GM20431 (cell line): ENCODE results near the gene CYRIA.

Experiments
- in situ Hi-C: fragments of 300-500 bp; cut with MseI, MboI; formaldehyde crosslinking; loops from one replicate; pipeline ENCODE4 v1.15.0; 2020; ENCODE audit warnings: low sequenced_read_pairs; ENCODE audit not compliant: unreplicated experiment

CYRIA gene

DNA sequence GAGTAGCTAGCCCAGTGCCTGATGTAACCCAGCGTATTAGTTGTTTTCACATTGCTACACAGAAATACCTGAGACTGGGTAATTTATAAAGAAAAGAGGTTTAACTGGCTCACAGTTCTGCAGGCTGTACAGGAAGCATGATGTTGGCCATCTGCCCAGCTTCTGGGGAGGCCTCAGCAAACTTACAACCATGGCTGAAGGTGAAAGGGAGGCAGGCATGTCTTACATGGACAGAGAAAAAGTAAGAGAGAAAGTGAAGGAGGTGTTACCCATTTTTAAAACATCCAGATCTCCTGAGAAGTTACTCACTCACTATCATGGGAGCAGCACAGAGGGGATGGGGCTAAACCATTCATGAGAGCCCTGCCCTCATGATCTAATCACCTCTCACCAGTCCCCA lies 6.1 kb upstream of the CYRIA start:
- in situ Hi-C loops: no loop called here

DNA sequence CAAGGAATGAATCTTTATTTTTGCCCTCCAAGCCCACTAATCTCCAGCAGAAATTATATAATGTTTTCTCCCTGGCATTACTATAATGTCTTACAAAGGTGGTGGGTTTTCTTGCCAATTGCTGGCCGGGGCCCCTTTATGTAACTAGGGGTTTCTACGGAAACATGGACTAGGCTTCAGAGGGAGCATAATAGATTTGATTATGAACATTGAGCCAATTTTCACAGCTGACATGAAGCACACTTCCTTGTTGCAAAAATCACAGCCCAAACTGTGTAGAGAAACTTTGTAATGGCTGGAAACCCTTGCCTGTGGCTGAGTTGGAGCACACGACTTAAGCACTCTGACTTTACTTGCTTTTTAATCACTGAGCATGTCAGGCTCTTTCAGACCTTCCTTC lies 3.8 kb upstream of the CYRIA start:
- in situ Hi-C loops: no loop called here

DNA sequence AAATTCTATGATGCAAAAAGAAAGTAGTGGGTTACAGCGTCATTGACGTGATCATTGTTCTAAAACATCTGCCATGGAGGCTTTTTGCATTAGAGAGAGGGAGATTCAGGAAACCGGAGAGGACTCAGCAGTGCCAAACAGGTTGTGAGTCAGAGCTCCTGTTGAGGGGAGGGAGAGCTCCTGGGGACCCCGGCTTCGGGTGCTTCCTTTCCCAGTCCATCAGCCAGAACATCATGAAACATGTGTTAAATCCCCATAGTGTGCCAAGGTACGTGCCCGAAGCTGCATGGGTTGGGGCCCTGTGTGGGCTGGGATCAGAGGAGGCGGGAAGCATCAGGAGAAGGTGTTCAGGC lies 791 bp upstream of the CYRIA start:
- in situ Hi-C loops: no loop called here

DNA sequence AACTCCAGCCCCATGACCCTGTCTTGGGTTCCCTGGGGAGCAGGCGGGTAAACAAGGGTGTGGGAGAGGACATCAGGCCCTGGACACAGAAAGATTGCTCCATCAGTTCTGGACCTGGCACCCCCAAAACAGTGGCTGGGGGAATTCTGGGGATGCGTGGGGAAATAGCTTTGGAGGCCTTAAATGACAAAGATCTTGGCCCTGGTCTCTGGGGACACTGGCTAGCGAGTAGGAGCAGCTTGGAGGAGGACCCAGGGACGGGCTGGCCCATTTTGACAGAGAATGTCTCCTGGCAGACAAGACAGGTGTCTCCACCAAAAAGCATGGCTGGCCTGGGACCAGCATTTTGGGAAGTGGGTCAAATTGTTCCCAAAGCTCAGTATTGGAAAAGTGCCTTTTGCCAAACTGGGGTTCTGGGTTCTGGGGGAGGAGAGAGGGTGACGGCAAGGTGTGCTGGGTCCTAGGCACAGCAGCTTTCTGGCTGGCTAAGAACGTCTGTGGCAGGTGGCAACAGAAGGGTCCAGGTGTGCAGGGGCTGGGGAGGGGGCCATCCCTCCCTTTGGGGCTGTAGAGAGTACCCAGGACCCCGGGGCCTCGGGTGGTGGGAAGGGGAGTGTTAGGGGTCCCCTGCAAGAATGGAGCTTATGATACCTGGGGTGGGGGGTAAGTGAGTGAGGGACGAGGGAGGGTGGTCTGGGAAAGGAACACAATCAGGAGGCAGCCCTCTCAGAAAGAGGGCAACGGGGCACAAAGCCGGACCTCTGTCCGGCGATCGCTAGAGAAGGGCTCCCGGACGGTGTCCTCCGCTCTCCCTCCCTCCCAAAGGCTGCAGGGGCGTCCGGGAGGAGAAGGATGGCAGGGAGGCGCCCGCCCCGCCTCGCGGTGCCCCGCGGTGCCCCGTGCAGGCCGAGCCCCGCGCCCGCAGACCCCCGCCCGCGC lies 556 bp downstream of the CYRIA start:
- in situ Hi-C loops: no loop called here

DNA sequence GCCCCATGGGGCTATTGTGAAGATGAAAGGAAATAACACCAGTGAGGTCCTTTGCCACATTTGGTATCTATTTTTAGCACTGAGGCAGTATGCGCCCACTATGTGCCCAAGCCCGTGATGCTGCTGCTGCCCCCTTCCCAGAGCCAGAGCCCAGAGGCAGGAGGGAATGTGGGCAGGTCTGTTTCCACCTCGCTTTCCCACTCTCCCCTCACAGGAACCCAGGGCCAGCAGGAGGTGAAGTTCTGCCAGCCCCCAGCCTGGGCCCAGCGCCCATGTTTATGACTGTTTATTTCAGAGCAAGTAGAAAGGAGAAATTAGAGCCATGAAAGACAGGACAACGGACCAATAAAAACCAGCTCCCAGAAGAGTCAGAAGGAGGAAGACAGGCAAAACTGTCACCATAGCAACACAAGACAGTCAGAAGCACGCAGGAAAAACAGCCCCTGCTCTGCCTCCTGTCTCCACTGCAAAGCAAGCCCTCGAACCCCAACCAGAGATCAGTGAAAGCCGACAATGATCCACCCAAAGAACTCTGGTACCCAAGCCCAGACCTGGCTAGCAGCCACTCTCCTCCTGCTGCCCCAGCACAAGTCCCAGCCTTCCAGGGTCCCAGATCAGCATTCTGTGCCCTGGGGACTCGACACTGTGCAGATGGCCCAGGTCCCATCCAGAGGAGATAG lies 1.4 kb downstream of the CYRIA start:
- in situ Hi-C loops: no loop called here

DNA sequence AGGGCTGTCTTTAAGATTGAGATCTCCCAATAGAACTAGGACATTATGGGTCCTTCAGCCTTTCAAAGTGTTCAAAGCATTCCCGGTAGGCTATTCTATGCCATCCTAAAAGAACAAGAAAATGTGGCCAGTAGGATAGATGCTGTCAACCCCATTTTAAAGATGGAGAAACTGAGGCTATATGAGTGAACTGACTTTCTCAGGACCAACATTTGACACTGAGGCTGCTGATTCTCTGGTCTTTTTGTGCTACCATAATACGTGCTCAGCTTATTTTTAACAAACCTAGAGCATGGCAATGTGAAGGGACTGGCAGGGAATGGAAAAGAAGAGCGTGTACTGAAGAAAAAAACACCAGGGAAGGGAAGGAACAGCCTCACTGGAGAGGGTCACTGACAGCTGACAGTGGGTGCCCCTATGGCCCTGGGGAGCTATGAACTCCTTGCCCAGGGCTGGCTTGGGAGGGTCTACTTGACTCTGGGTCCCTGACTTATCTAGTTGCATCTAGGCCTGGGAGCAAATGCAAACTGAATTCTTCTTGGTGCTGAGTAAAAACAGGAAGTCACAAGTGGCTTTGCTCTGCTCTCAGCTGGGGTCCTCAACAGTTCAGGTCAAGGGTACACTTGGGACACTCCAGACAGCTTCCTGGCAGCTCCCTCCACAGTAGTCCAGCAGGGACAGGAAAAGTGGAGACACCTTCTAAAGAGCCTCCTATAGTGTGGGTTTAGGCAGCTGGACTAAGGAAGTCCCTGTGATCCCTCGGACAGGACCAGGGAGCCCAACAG lies 2.3 kb downstream of the CYRIA start:
- in situ Hi-C loops: no loop called here

DNA sequence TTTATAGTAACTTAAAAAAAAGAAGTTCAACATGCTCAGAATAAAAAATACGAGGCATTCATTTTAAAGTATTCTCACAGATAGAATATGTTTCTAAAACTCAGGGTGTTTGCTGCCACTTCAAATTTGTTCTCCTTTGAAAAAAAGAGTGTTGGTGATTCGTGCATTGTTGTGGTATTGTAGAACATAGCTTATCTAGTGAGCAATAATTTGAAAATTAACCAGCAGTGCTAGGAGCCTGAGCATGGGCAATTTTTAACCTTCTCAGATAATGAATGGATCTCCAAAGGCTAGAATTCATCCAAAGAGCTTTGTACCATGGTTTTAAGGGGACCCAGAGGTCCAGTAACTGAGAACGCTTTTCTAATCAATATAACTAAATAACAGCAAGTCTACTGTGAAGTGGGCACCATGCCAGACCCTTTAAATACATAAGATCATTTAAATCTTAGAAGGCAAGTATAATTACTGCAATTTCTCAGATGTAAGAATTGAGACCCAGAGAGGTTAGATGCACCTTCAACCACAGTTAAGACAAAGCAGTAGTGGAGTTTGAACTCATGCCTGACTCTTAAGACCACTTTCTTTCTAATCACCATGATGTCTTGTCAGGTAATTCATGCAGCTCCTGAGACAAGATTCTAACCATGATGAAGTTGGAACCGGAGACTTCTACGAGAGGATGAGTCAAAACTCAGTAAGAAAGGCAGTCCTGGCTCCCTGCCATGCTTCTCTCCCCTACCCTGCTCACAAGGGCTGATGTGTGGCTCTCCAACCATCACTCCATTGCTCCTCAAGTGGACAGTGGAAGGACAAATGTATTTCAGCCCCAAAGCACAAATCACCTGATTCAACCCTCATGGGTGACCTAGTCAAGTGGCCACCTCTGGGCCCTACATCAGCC lies 3.4 kb downstream of the CYRIA start:
- in situ Hi-C loops: no loop called here

DNA sequence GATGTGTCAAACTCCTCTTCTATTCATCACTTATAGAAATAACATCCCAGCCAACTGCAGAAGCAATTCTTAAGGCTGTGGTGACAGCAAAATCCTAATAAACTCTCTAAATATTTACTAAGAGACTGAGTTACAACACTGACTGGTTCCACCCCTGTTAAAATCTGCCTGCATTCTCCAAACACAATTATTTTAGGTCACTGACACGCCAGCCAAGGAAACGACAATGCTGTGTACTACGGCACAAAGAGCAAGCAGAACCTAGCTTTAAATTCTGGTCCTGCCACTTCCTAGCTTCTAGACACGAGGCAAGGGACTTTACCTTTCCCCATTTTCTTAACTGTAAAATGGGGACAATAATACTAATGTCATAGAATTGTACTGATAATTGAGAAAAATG lies 4.1 kb downstream of the CYRIA start:
- in situ Hi-C loops: no loop called here

DNA sequence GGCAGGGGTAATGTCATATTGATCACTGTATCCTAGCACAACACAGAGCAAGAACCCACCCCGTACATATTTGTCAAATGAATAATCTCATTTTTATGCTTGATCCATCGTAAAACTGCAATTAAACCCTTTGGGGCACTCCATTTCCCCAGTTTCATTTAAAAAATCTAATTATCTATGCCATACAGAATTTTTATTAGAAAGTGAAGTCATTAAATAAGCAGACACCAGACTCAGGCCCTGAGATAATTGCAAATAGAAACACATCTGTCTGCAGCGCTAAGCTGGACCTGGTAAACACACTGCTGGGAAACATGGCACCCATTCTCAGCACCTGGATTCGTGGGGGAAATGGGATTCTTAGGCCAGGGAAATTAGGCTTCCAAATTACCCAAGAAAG lies 5.1 kb downstream of the CYRIA start:
- in situ Hi-C loops: no loop called here

DNA sequence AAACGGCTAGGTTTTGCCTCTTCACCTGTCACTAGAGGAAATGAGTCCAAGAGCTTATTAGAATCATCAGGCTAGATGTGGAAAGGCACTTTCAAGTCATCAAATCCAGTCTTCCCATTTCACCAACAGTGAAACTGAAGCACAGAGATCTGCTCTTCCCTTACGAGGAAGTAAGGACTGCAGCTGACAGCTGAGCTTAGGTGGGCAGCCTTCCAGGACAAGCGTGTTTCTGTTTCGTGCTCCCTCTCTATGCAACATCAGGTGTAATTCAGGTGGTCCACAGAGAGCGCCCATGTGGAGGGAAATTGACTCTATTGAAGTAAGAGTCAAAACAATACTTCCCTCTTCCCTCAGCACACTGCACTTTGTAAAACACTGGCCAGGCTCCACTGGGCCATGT lies 5.5 kb downstream of the CYRIA start:
- in situ Hi-C loops: no loop called here

DNA sequence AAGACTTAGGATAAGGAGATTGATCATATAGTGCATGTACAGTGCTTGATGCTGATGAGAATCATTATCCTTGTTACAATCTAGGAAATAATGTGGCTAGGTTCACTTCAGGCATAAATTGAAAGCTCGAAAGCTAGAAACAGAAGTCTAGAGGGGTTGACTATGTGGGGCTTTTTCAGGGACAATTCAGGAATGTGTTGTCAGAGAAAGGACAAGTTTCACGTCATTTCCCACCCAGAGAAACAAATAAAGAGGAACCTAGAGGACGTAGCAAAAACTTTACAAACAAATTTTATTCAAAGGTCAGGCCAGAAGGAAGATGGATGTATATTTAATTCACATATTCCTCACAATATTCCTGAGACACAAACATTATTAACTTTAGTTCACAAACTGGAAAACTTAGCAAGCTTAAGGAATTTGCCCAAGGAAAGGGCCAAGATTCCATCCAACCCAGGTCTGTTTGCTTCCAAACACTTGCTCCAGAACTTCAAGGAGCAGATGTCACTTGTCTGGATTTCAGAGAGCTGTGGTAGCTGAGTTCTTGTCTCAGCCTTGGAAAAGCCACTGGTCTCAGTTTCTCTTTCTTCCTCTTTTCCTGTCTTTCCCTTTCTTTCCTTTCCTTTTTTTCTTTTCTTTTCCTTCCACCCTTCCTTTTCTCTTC lies 7.4 kb downstream of the CYRIA start:
- in situ Hi-C loops: no loop called here

DNA sequence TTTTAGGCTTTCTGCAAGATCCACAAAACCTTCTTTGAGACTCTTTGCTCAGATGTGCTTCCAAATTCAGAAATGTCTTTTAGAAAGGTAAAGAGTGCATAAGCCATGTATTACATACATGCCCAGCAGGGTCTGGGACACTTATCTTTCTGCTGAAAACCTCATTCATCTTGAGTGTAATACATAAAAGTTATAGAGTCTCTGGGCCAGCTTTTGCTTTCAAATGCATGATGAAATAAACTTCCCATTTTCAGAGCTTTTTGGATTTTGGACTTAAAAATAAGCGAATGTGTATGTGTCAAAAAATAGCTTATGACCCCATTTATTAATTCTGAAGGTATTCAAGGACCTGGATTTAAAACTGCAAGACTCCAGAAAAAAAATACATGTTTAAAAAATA lies 8.0 kb downstream of the CYRIA start:
- in situ Hi-C loops: no loop called here

DNA sequence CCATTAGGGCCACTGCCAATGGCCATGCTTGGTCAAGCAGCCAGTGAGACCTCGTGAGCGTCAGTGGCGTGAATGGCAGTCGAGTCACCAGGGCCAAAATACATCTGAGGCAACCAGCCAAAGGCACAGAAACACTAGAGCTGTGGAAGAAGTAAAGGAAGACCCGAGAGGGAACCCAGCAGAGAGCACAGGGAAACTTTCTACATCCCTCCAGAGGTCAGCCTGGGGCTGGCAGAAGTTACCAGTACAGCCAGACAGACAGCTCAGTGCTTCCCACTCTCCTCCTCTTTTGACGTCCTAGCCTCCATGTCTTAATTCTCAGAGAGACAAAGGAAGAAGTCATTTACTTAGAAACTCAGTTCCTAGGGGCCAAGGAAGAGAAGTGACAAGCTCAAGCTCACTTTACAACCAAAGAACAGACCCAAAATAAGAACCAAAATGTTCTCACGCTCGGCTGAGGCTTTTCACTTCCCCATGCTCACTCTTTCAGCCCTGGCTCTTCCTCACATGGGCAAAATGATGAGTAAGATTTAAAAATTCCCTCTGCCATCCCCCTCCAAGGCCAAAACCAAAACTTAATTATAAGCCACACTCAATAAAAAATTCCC lies 8.7 kb downstream of the CYRIA start:
- in situ Hi-C loops: no loop called here

DNA sequence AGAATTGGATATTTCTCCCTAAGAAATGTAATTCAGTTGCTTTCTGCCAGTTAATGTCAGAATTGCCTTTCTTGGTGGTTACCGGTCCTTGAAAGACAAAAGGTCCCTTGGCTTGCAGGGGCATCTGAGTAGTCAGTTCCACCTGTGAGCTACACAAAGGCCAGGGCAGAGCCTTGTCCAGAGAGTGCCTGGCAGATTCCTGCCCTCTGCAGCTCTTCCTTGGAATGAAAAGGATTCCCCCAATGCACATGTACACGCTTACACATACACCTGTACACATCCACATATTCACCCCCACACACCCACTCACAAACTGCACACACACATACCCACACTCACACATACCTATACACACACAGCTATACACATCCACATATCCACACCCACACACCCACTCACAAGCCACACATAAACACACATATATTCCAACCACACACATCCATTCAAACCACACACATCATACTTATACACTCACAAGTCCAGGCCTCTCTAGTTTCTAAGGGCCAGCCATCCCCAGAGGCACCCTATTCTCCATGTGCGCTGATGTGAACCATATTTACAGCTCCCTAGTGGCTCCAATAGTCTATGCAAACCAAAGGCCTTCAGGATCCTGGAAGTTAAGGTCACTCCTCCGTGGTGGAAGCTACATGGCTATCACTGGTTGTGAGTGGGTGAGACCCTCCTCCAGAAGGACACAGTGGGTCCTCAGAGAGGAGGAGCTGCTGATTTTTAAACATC lies 9.6 kb downstream of the CYRIA start:
- in situ Hi-C loops: no loop called here

DNA sequence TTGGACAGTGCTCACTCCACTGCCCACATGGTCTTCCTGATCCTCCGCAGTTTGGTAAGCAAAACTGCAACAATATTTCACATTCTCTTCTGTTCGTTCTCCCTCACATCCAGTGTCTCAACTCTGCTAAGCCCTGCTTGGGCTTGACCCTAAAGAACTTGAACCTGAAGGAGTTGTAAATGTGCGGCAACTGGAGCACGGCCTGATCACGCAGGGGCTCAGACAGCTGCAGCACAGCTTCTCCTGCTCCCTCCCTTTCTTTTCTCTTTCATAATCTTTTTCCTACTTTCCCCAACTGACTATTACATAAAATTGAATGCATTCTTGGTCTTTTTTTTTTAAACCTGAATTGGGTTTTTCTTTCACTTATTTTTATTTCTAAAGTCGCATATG lies 10.2 kb downstream of the CYRIA start:
- in situ Hi-C loops: no loop called here

DNA sequence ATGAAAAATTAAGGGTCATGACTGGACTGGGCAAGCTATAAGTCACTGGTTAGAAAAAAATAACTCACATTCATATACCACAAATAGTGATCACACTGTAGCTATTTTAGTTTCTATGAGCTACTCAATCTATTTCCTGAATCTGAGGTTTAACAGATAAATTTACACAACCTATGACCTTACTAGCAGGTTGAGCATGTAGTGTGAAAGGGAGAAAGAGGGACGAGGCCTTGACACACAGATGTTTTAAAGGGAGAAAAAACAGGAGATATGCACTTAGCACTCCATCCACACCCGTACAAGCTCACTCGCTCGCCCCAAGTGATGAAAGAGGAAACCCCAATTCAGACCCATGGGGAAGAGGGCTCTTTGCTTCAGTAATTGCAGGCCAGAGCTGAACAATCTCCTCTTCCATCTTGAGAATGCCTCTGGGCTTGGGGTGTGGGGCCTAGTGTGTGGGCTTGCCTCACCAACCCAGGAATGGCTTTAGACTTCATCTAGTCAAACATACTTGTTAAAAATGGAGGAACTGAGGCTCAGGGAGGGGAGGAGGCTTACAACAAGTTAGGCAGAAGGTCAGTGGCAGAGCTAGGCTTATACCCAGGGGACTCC lies 10.7 kb downstream of the CYRIA start:
- in situ Hi-C loops: no loop called here

DNA sequence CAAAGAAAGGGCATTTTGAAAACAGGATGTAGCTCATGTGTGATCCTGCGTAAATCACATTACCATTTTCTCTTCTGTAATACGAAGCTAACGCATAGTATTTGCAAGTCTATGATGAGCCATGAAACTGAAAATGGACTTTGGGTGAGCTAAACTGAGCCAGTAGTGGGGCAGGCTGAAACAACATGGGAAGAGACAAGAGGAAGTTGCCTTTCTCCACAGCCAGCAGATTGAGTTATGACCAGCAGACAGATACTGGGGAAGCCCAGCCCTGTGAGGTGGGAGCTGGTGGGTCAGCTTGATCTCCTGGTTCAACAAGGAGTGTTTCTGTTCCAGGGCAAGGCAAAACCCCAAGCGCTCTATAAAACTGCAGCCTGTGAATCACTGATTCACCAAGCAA lies 11.8 kb downstream of the CYRIA start:
- in situ Hi-C loops: no loop called here

DNA sequence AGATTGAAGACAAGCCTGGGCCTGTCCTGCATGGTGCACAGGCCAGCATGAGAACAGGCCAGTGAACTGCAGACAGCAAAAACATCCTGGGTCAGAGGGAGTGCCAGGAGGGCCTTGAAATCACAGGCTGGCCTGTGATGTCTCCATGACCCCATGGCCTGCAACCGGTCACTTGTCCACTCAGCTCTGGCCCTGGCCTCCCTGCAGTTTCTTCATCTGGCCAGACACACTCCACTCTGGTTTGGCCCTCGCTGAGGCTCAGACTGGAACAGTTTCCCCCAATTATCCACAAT lies 12.6 kb downstream of the CYRIA start:
- in situ Hi-C loops: no loop called here
